NCI-H524 treated with DMSO at 0.1 percent for 48 hours (cell line): ENCODE measurements around the gene PRKAR1B.
A peak's percentile ranks its signal among the peaks of the same experiment; 100 is the strongest.

Experiments
- DNase-seq: peaks from one replicate; lab custom pipeline; 2025; lab: John Stamatoyannopoulos, UW

Gene PRKAR1B

DNA sequence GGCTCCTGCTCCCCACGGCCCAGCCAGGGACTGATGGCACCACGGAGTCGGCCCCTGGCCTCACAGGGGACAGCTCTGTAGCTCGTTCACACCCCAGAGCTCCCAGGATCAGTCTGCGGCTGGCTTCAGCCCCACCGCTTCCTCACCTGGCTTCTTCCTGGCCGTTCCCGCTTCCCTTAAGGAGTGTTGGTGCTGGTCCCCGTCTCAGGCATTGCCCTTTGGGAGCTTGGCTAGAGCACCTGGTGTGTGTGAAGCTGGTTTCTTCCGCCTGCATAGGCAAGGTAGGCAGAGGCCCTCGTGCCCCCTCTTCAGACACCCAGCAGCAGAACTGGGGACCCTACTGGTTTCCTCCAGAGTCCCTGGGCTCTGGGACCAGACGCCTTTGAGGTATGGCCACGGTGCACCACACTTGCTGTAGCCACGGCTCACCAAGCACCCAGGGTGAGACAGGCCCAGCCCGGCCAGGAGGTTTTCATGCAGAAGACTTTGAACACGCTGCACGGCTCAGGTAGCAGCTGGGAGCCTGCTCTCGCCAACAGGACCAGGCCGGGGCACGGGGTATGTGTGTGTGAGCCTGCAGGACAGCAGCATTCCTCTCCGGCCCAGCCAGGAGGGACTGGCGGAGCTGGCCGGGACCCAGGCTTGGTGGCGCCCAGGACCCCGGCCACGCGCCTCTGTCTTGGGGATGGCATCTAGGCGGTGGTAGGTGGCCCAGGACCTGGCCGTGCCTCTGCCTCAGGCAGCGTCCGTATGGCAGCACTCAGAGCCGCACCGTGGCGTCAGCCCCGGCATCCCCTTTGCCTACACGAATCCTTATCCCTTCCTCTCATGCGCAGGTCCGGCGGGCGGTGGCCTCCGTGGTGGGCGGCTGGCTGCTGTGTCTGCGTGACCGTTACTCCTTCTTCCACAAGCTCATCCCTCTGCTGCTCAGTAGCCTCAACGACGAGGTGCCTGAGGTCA is 13.2 kb upstream of the PRKAR1B start:
- DNase-seq, result no peak

DNA sequence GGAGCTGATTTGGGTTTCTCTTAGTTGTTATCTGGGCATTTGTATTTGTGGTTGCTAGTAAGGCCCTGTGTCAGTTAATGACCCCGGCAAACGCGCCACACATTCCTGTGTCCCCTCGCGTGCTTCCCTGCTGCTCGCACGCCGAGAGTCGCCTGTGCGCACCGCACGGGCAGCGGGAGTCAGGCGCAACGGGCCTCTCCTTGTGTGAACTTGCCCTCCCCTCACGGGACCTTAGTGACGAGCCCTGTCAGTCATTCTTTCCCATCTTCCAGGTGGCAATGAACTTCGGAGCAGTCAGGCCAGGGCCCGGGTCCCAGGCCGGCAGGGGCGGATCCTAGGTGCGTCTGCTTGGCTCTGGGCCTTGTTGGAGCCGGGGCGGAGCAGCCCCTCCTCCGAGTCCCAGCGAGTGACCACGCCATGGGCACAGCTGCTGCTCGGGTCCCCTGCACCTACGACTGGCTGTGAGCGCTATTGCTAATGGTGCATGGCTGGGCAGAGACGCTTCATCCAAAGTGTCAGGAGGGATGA is 12.4 kb upstream of the PRKAR1B start:
- DNase-seq, result no peak

DNA sequence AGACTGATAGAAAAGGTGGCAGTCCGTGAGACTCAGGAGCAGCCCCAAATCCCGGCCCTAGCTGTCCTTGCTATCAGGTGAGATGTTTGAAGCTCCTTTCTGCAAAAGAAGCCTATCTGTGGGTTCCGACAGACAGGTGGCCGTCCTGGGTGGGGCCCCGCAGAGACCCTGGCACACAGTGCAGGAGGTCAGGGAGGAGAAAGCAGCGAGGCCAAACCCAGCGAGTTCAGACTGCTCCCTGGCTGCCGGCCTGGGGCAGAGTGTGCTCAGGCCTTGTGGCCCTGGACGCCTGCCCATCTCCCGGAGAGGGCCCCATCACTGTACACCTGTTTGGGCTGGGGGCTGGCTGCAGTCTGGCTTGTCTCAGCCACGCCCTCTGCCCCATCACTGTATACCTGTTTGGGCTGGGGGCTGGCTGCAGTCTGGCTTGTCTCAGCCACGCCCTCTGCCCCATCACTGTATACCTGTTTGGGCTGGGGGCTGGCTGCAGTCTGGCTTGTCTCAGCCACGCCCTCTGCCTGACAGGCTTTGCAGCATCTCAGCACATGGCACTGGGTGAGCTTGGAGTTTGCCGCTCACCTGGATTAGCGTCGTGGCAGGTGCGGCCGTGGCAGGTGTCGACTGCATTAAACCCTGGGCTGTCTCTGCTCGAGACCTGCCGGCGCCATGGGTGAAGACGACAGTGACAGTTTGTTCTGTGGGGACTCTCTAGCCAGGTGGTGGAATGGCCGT is 11.8 kb upstream of the PRKAR1B start:
- no peak for DNase-seq

DNA sequence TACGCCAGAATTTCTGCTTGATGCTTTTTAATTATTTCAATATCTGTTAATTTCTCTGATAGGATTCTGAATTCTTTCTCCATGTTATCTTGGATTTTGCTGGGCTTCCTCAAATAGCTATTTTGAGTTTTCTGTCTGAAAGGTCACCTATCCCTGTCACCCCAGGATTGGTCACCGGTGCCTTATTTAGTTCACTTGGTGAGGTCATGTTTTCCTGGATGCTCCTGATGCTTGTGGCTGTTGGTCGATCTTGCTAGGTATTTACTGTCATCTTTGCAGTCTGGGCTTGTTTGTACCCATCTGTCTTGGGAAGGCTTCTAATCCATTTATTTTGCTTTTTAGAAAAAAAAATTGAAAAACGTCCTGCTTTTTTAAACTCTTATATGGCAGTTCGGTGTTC is 11.2 kb upstream of the PRKAR1B start:
- no peak for DNase-seq

DNA sequence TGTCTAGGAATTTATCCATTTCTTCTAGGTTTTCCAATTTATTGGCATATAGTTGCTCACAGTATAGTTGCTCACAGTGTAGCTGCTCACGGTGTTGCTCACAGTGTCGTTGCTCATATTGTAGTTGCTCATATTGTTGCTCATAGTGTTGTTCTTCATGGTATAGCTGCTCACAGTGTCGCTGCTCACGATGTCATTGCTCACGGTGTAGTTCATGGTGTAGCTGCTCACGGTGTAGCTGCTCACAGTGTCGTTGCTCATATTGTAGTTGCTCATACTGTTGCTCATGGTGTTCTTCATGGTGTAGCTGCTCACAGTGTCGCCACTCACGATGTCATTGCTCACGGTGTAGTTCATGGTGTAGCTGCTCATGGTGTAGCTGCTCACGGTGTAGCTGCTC is 7.7 kb upstream of the PRKAR1B start:
- no peak for DNase-seq

DNA sequence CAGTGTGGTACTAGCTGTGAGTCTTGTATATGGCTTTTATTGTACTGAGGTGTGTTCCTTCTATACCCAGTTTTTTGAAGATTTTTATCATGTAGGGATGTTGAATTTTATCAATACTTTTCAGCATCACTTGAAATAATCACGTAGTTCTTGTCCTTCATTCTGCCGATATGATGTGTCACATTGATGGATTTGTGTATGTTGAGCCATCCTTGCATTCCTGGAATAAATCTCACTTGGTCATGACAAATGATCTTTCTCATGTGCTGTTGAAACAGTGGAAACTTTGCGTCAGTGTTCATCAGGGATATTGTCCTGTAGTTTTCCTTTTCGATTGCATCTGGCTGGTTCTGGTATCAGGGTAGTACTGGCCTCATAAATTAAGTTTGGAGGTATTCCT is 7.1 kb upstream of the PRKAR1B start:
- DNase-seq, result no peak

DNA sequence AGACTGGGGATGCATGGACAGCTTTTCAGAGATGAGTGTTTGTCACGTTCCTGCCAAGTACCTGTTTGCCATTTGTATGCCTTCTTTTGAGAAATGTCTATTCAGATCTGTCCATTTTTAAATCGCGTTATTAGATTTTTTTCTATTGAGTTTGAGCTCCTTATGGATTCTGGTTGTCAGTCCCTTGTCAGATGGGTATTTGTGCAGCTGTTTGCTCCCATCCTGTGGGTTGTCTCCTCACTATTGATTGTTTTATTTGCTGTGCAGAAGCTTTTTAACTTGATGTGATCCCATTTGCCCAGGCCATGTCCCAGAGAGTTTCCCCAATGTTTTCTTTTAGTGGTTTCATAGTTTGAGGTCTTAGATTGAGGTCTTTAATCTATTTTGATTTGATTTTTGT is 5.5 kb upstream of the PRKAR1B start:
- DNase-seq, result no peak

DNA sequence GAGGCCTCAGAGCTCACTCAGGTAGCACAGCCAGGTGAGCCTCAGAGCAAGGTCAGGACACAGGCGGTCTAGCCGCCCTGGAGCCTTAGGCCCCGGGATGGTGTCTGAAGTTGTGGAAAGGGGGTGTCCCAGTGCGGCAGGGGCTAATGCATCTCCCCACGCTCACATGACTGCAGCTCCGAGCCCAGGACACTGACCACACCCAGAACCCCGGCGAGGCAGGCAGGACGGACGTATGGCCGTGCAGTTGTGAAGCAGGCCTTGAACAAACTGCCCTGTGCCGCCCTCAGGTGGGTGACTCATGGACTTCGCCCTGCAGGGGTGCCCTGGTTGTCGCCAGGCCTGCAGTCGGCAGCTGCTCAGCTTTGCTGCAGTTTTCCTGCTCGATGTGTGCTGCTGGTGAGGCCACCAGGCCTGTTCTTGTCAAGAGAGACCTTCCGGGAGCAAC is 5.0 kb upstream of the PRKAR1B start:
- DNase-seq, result peak; percentile 27

DNA sequence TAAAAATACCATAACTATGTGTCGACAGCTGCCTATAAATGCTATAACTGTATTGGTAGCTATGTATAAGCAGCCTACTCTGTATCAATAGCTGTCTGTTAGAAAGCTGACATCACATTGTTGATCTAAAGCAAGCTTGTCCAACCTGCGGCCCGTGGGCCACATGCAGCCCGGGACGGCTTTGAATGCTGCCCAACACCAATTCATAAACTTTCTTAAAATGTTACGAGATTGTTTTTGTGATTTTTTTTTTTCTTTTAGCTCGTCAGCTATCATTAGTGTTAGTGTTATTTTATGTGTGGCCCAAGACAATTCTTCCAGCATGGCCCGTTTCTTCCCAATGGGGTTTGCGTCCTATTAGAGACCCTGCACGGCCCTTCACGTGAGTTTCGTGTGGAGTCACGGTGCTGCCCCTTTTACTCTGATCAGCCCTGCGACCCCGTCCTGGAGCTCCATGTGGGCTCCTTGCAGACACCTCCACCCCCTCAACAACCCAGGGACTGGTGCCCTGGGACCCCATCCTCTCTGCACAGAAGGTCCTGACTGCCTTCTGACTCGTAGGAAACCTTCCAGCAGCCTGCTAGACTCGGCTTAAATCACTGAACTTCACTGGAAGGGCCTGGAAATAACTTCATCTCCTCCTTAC is 4.5 kb upstream of the PRKAR1B start:
- no peak for DNase-seq

DNA sequence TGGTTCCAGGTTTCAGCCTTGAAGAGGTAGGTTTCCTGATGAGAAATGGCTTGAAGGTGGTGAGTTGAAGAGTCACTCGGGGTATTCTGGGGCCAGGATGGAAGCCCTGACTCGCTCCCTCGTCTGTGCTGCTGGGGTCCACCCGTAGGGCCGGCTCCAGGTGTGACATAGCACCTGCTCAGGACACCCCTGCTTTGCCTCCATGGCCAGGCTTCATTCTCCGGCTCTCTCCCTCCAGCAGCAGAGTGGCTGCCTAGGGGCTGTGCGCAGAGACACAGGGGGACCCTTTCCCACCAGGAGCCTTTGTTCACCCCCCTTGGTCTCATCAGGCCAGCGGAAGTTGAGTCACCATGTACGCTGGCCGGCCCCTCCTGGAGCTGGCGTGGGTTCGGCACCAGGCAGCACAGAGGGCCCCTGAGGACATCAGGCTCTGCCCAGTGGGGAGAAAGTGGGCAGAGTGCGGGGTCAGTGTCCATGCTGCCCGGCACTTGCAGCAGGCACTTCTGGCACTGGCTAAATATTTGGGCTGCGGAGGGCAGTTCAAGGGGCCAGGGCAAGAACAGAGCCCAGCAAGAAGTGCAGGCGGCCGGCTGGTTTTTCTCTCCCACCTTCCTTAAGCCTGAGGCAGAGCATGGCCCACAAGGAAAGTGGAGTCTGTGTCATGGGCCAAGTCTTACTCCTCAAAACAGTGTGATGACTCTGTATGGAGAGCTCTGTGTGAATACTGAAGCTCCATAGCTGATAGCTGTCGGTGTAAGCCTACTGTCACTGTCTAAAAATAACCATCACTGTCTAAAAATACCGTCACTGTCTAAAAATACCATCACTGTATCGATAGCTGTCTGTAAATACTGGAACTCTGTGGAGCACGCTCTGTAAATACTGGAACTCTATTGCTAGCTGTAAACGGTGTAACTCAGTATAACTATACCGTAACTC is 3.7 kb upstream of the PRKAR1B start:
- DNase-seq, result no peak

DNA sequence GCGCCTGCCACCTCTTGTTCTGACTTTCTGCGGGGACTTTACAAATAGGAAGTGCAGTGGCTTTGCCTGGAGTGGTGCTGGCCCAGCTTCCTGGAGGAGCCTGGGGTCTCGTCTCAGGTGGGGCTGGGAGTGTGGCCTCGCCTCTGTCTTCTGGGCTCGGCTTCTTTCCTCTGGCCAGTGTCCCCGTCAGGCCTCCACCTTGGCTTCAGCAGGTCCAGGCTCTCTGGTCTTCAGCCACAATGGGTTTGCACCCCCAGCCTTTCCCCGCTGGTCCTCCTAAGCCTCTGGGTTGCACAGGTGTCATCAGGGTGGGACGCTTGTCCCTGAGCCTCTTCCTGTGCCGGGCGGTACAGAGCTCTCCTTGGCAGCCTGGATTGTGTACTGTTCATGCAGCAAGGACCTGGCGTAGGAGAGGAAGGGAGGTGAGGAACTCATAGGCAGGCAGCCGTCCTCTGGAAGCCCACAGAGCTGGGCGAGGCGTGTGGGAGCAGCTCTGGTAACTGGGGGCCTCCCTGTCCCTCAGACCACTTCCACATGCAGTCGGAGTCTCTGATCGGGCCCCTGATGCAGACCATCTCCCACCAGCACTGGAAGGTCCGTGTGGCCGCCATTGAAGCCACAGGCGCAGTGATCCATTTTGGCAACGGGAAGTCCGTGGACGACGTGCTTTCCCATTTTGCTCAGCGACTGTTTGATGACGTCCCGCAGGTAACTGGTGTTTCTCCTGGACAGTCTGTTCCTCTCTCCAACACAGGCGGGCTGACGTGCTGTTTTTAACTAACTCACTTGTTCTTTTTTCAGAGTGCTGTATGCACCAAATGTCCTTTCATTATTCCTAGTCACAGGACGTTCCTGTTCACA is 2.3 kb upstream of the PRKAR1B start:
- no peak for DNase-seq

DNA sequence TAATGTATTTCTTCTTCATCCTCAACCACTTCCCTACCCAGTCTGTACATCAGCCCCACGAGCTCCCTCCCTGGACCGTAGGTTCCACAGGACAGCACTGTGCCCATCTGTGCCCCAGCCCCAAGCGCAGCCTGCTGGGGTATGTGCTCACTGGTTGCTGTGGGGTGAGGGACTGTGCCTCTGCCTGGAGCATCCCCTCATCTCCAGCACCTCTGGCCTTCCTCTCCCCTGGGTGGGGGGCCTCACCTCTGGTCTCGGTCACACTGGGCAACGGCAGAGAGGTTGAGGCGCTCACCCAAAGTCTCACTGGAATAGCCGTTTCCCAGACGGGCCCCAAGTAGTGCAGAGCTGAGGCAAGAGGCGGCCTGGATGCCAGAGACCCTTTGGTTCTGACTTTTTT is 1.5 kb upstream of the PRKAR1B start:
- DNase-seq, result no peak

DNA sequence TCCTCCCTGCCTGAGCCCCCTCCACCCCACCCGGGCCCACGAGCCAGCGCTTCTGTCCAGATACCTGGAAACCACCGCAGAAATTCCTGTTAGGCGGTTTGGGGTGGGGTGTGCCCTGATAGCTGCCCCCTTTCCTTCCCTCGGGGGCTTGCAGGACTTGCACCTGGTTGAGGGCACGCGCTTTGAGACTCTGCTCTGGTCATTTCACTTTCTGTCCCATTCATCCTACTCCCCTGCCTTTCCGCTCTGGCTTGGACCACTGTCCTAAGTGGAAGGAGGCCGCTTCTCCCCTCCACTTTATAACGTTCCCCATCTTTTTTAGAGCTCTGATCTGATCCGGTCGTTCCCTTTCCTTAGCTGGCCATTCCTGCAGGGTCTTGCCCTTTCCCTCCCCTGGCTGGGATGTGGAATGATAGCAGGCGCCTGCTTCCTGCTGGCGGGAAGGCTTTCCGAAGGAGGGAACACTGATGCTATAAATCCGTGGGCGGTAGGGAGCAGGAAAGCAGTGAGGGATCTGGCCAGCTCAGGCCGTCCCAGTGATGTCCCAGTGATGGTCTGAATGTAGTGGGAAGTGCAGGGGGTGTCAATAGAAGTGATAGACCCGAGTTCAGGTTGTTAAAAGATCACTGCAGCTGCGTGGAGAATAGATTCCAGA is 852 bp upstream of the PRKAR1B start:
- DNase-seq, result no peak

DNA sequence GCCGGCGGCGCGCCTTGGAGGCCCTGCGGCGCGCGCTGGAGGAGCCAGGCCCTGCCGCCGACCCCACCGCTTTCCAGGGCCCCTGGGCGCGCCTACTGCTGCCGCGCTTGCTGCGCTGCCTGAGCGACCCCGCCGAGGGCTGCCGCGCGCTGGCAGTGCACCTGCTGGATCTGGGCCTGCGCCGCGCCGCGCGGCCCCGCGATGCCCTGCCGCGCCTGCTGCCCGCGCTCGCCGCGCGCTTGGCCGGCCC is 302 bp downstream of the PRKAR1B start:
- no peak for DNase-seq

DNA sequence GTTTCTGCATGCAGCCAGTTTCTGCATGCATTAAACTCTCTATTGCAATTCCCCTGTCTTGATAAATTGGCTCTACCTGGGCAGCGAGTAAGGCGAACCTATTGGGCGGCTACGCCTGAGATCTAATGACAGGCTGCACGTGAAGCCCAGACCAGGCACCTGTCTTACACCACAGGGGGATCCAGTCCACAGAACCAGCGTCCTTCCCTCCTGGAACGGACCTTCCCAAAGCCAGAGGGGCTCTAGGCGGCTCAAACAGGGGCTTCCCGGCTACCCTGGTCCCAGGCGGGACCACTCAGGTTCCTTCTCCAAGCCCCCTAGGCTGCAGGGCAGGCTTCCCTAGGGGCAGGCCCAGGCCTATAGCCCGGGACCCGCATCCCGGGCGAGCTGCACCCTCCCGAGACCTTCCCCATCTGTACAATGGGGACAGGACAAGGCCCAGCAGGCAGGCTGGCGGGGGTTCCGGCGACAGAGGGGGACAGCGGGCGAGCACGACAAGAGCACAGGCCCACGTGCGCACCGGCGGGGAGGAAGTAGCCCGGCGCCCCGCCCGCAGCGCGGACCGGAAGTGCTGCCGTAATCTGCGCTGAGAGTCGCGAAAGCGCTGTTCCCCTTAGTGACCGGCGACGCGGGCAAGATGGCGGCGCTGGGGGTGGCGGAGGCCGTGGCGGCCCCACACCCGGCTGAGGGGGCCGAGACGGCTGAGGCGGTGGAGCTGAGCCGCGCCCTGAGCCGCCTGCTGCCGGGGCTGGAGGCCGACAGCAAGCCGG is 812 bp downstream of the PRKAR1B start, which contains the start of gene DNAAF5:
DNAAF5 (plus strand) TSS at position 616 of the 770 bp plus-strand sequence; CDS start at position 638, 22 bp downstream.
- peak; percentile 6 for DNase-seq

DNA sequence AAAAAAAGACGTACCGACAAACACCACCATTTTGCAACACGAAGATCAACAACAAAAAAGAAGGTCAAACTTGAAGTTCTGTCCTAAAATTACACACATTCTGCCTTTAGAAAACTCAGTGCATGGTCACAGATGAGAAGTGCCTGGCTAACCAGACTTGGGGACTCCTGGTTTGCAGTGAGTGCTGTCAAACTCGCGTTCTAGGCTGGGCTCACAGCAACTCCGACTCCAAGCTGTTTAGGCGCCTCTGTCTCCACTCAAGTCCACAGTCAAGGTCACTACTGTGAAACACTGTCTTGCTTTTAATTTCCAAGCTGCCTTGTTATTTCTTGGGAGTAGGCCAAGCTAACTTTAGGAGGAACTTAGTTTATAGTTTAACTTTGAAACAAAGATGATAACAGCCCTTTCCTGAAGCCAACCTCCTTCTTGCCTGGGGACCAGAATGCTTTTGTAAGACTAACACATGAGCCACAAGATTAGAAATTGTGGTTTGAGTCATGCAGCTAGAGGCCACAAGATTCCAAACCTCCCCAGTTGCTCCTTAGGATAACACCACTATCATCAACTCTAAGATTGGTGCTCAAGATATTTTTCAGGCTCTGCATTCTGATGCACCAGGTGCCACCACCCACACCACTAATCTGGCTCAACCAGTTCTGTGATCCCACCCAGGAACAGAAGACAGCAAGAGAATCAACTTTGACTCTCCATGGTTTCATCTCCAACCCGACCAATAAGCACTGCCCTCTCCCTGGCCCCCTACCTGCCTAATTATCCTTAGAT is 1.7 kb downstream of the PRKAR1B start:
- no peak for DNase-seq

DNA sequence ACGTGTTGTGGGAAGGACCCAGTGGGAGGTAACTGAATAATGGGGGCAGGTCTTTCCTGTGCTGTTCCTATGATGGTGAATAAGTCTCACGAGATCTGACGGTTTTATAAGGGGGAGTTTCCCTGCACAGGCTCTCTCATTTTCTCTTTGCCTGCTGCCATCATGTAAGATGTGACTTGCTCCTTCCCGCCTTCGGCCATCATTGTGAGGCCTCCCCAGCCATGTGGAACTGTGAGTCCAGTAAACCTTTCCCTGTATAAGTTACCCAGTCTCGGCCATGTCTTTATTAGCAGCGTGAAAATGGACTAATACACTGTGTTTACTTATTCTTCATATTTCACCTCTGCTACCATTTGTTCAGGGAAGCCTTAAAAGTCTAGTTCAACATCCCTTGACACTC is 2.8 kb downstream of the PRKAR1B start:
- no peak for DNase-seq

DNA sequence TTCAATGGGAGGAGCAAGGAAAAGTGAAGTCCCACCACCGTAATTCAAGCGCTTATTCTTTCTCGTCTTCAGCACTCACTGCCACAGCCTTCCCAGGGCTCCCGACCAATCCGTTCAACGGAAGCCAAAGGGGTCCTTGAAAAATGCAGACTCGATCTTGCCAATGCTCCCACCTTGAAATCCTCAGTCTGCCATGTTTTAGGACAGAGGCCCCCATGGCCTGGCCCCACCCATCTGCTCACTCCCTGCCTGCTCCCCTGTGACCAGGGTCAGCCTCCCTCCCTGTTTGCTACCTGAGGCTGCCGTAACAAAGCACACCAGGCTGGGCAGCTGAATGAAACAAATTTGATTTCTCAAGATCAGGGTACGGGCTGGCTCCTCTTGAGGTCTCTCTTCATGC is 3.5 kb downstream of the PRKAR1B start:
- DNase-seq, result no peak
